PFSK-1 (cell line): ENCODE results near the gene ZNF622.

ENCODE experiments used
- FOXP2 ChIP-seq: optimal IDR thresholded peaks from 2 replicates; pipeline ENCODE3; 2011; ENCODE audit warnings: borderline replicate concordance, control low read depth, inconsistent platforms; ENCODE audit not compliant: insufficient read depth; ENCODE audit errors: extremely low read length, extremely low read depth
- POLR2AphosphoS5 ChIP-seq: IDR thresholded peaks from 2 replicates; pipeline ENCODE4 v1.6.1; 2012; ENCODE audit warnings: low read depth, mild to moderate bottlenecking, control low read depth, low read length, moderate library complexity
- SIN3A ChIP-seq: IDR thresholded peaks from 2 replicates; pipeline ENCODE4 v1.6.1; 2012; ENCODE audit warnings: mild to moderate bottlenecking, low read length, moderate library complexity, borderline replicate concordance; ENCODE audit not compliant: insufficient read depth
- TAF1 ChIP-seq: IDR thresholded peaks from 2 replicates; pipeline ENCODE4 v1.6.1; 2012; ENCODE audit warnings: low read length, control low read depth, borderline replicate concordance; ENCODE audit not compliant: insufficient read depth
- TF ChIP-seq, protein P1 (sequence below), 2 experiments: IDR thresholded peaks; 2 replicates each; pipeline versions ENCODE4 v1.6.1 to v1.8.0; 2011 to 2012; ENCODE audit warnings: low read depth in 2 of 2, low read length in 2 of 2, control low read depth in 1 of 2, inconsistent platforms in 1 of 2, mild to moderate bottlenecking in 1 of 2, moderate library complexity in 1 of 2; ENCODE audit not compliant: insufficient read depth in 1 of 2

ZNF622 gene

DNA sequence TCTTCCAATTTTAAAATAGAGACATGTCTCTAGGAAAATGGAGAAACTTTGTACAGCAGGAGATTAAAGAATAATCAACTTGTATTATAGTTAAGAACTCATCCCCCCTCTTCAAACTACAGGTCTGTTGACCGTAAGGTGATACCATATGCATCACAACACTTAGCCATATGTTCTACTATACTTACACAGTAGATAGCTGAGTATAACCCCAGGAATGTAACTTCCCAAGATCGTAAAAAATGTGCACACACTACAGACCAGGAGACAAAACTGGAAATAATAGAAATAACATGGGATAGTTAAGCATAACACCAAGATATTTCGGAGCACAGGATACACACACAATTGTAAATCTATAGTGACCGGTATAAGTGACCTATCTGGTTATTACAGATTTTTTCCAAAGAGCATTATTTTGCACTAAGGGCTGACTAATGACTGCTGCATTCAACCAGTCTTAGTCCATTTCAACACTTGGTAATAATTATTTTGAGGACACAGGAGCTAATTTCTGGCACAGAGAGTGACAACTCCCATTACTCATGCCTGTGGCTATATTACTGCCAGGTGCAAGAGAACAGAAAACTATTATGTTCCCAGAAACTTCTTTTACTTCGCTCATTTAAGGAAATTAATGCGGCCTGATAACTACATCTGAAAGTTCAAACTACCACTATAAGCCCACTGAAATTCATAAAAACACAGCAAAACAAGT is 15.4 kb upstream of the ZNF622 start:
- no peak for TF ChIP-seq TAF1
- TF ChIP-seq POLR2AphosphoS5 = no peak
- TF ChIP-seq SIN3A = no peak
- no peak for TF ChIP-seq FOXP2
- TF ChIP-seq, protein P1, sequence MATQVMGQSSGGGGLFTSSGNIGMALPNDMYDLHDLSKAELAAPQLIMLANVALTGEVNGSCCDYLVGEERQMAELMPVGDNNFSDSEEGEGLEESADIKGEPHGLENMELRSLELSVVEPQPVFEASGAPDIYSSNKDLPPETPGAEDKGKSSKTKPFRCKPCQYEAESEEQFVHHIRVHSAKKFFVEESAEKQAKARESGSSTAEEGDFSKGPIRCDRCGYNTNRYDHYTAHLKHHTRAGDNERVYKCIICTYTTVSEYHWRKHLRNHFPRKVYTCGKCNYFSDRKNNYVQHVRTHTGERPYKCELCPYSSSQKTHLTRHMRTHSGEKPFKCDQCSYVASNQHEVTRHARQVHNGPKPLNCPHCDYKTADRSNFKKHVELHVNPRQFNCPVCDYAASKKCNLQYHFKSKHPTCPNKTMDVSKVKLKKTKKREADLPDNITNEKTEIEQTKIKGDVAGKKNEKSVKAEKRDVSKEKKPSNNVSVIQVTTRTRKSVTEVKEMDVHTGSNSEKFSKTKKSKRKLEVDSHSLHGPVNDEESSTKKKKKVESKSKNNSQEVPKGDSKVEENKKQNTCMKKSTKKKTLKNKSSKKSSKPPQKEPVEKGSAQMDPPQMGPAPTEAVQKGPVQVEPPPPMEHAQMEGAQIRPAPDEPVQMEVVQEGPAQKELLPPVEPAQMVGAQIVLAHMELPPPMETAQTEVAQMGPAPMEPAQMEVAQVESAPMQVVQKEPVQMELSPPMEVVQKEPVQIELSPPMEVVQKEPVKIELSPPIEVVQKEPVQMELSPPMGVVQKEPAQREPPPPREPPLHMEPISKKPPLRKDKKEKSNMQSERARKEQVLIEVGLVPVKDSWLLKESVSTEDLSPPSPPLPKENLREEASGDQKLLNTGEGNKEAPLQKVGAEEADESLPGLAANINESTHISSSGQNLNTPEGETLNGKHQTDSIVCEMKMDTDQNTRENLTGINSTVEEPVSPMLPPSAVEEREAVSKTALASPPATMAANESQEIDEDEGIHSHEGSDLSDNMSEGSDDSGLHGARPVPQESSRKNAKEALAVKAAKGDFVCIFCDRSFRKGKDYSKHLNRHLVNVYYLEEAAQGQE (IDR thresholded peaks at IDR 0.05; ENCODE audit: insufficient read depth in 1 of 2, low read depth in 2 of 2, low read length in 2 of 2) = no peak

DNA sequence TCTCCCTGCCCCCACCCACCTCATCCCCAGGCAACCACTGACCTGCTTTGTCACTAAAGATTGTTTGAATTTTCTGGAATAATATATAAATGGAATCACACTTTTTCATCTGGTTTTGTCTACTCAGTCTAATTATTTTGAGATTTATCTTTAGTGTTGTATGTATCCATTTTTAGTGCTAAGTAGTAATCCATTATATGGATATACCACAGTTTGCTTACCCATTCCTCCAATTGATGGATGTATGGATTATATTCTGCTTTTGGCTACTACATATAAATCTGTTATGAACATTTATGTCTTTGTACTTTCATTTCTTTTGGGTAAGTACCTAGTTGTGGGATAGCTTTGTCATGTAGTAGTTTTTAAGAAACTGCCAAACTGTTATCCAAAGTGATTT is 14.5 kb upstream of the ZNF622 start:
- TF ChIP-seq POLR2AphosphoS5 (no peak), SIN3A (no peak), FOXP2 (no peak), TAF1 (no peak)
- TF ChIP-seq, protein P1 (IDR thresholded peaks at IDR 0.05; ENCODE audit: insufficient read depth in 1 of 2, low read depth in 2 of 2, low read length in 2 of 2) = no peak

DNA sequence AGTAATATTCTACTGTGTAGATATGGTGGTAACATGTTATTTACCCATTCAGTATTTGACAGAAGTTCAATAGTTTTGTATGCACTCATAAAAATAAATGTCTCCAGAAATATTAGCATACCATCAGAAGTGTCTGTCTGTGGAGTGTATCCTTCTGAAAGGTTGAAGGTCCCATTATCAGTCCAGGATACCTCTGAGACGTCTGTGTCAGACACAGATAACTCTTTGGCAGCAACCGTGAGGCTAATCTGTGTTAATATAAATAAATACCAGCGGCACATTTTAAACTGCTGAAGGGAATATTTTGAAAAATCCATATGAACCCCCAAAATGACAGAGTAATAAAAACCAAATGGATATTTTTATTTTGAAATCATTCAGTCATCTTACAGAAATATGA is 11.9 kb upstream of the ZNF622 start:
- TF ChIP-seq FOXP2 (no peak), SIN3A (no peak), TAF1 (no peak), POLR2AphosphoS5 (no peak)
- TF ChIP-seq, protein P1 (IDR thresholded peaks at IDR 0.05; ENCODE audit: insufficient read depth in 1 of 2, low read depth in 2 of 2, low read length in 2 of 2) = no peak

DNA sequence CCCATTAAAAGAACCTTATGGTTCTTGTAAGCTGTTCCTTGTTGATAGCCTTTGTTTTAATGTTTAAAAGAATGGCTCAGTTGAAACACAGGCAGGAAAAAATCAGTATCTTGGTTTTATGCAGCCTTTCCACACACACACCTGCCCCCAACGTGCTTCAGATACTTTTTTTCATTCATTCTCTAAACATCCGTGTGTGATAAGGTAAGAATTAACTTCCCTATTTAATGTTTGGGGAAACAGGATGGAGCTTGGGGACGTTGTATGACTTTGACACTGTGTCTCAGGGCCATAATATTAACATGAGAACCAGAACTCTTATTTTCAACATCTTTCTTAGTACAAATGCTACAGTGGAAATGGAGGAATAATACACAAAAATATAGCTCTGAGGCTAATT is 5.8 kb upstream of the ZNF622 start:
- TF ChIP-seq TAF1 (no peak), POLR2AphosphoS5 (no peak), SIN3A (no peak), FOXP2 (no peak)
- TF ChIP-seq, protein P1 (IDR thresholded peaks at IDR 0.05; ENCODE audit: insufficient read depth in 1 of 2, low read depth in 2 of 2, low read length in 2 of 2) = no peak
